ENCODE measurements around the gene EARS2.

DNA sequence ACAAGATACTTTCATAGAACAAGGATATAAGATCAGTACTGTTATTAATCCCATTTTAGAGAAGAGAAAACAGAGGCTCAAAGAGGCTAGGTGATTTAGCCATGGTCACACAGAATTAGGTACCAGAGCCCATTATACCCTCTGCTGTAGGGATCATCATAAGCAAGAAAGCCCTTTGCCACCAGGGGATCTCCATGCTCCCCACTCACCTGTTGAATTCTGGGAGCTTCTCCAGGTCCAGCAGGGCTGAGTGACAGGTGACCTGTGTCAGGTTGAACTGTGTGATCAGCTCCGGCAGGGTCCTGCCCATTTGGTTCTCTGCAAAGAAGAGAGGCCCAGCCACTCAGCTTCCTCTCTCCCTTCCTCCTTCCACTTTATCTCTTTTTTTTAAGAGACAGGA is 24.7 kb downstream of the EARS2 start:
- TF ChIP-seq, protein P1, sequence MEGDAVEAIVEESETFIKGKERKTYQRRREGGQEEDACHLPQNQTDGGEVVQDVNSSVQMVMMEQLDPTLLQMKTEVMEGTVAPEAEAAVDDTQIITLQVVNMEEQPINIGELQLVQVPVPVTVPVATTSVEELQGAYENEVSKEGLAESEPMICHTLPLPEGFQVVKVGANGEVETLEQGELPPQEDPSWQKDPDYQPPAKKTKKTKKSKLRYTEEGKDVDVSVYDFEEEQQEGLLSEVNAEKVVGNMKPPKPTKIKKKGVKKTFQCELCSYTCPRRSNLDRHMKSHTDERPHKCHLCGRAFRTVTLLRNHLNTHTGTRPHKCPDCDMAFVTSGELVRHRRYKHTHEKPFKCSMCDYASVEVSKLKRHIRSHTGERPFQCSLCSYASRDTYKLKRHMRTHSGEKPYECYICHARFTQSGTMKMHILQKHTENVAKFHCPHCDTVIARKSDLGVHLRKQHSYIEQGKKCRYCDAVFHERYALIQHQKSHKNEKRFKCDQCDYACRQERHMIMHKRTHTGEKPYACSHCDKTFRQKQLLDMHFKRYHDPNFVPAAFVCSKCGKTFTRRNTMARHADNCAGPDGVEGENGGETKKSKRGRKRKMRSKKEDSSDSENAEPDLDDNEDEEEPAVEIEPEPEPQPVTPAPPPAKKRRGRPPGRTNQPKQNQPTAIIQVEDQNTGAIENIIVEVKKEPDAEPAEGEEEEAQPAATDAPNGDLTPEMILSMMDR (IDR thresholded peaks at IDR 0.05): no peak
- TF ChIP-seq JUND (IDR thresholded peaks at IDR 0.05): no peak
- TF ChIP-seq FOXJ3 (CRISPR knock-in tag; IDR thresholded peaks at IDR 0.05): no peak
- TF ChIP-seq, protein P2, sequence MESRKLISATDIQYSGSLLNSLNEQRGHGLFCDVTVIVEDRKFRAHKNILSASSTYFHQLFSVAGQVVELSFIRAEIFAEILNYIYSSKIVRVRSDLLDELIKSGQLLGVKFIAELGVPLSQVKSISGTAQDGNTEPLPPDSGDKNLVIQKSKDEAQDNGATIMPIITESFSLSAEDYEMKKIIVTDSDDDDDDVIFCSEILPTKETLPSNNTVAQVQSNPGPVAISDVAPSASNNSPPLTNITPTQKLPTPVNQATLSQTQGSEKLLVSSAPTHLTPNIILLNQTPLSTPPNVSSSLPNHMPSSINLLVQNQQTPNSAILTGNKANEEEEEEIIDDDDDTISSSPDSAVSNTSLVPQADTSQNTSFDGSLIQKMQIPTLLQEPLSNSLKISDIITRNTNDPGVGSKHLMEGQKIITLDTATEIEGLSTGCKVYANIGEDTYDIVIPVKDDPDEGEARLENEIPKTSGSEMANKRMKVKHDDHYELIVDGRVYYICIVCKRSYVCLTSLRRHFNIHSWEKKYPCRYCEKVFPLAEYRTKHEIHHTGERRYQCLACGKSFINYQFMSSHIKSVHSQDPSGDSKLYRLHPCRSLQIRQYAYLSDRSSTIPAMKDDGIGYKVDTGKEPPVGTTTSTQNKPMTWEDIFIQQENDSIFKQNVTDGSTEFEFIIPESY (IDR thresholded peaks at IDR 0.05; ENCODE audit: borderline replicate concordance, low read depth): no peak
- no peak for TF ChIP-seq MXI1 (IDR thresholded peaks at IDR 0.05; ENCODE audit: low read depth, low read length)
- no peak for TF ChIP-seq GATA2 (CRISPR knock-in tag; IDR thresholded peaks at IDR 0.05)
- no peak for TF ChIP-seq POLR2AphosphoS5 (IDR thresholded peaks at IDR 0.05; ENCODE audit: low read depth, low read length)
- TF ChIP-seq, protein P3, sequence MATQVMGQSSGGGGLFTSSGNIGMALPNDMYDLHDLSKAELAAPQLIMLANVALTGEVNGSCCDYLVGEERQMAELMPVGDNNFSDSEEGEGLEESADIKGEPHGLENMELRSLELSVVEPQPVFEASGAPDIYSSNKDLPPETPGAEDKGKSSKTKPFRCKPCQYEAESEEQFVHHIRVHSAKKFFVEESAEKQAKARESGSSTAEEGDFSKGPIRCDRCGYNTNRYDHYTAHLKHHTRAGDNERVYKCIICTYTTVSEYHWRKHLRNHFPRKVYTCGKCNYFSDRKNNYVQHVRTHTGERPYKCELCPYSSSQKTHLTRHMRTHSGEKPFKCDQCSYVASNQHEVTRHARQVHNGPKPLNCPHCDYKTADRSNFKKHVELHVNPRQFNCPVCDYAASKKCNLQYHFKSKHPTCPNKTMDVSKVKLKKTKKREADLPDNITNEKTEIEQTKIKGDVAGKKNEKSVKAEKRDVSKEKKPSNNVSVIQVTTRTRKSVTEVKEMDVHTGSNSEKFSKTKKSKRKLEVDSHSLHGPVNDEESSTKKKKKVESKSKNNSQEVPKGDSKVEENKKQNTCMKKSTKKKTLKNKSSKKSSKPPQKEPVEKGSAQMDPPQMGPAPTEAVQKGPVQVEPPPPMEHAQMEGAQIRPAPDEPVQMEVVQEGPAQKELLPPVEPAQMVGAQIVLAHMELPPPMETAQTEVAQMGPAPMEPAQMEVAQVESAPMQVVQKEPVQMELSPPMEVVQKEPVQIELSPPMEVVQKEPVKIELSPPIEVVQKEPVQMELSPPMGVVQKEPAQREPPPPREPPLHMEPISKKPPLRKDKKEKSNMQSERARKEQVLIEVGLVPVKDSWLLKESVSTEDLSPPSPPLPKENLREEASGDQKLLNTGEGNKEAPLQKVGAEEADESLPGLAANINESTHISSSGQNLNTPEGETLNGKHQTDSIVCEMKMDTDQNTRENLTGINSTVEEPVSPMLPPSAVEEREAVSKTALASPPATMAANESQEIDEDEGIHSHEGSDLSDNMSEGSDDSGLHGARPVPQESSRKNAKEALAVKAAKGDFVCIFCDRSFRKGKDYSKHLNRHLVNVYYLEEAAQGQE (IDR thresholded peaks at IDR 0.05; ENCODE audit: low read depth, low read length): no peak
- TF ChIP-seq NFIC (IDR thresholded peaks at IDR 0.05; ENCODE audit: borderline replicate concordance): no peak
- TF ChIP-seq RFX5 (IDR thresholded peaks at IDR 0.05; ENCODE audit: low read length): no peak
- TF ChIP-seq EP300 (IDR thresholded peaks at IDR 0.05; ENCODE audit: borderline replicate concordance in 1 of 2, low read depth in 1 of 2, low read length in 1 of 2): no peak
- no peak for TF ChIP-seq TEAD4 (IDR thresholded peaks at IDR 0.05; ENCODE audit: borderline replicate concordance, insufficient read depth)
- TF ChIP-seq TAF1 (IDR thresholded peaks at IDR 0.05; ENCODE audit: borderline replicate concordance, low read depth, low read length): no peak
- TF ChIP-seq, protein P4, sequence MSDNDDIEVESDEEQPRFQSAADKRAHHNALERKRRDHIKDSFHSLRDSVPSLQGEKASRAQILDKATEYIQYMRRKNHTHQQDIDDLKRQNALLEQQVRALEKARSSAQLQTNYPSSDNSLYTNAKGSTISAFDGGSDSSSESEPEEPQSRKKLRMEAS (IDR thresholded peaks at IDR 0.05; ENCODE audit: low read depth): no peak

Measured in SK-N-SH (cell line).